Muscle of back (tissue), 13 donors: ENCODE results near the gene SPATA1. TPM values are rescaled to one million over a fixed set of nuclear protein-coding genes. Genes with fewer than 3 reads are reported as not detected.

ENCODE experiments used
- DNase-seq, 3 donors: peaks; one replicate each; pipeline versions ENCODE4 v3.0.0 to v3.0.0-alpha.2; 2013
- long read RNA-seq, 9 donors: transcript quantifications; one replicate each; lab custom pipeline, GENCODE V29; 2026
- polyA plus RNA-seq, 10 donors: library from polyadenylated mRNA; unstranded; fragments of 120-200 nt; gene quantifications; one replicate each; pipeline ENCODE4 v1.2.1, GENCODE V29; 2013; ENCODE audit not compliant: insufficient read length in 10 of 10

The SPATA1 gene, protein sequence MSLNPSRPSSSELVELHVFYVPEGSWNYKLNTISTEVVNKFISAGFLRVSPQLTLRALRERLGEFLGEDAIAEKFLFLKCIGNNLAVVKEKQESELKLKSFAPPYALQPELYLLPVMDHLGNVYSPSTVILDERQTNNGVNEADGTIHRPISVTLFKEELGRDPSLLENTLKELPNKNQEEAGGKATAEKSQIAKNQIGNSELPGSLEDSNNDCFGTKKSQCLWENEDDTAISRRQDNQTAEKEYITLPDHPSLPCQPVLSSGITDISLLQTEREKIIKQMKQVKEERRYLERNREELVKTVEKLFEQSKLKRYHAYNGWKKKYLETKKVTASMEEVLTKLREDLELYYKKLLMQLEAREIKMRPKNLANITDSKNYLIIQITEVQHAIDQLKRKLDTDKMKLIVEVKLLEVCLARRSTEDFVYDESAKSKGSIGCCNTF
- 1 to 10 TPM in 4 of 10 donors, under 1 TPM in 6; 0.32 to 2.8 (median 0.96) TPM for polyA plus RNA-seq
- long read RNA-seq, donor 1: 0 reads
- long read RNA-seq, donor 2, partial matches to known transcripts: 0 of 7 reads
- long read RNA-seq, donor 2, other reads (novel, unspliced or antisense): 7 of 7 reads
- long read RNA-seq, donor 3: 0 reads
- long read RNA-seq, donor 4: 0 reads
- long read RNA-seq, donor 5: 0 reads
- long read RNA-seq, donor 6: 0 reads
- long read RNA-seq, donor 7: 0 reads
- long read RNA-seq, donor 8: 0 reads
- long read RNA-seq, donor 9: 0 reads

GRCh38 chr1:84506002-84506728 is at the start of gene SPATA1, which contains the start of gene GNG5:
Gene SPATA1, plus strand, starts transcription at chr1:84506386. Its CDS starts 9,974 bp downstream, at chr1:84516360.
Gene GNG5, minus strand, starts transcription at chr1:84506581. Its CDS starts 490 bp downstream, at chr1:84506091.
- peak; percentile 98 to 99 (median 99) for DNase-seq

GRCh38 chr1:84462118-84462517 is 44.1 kb upstream of the SPATA1 start:
- no peak for DNase-seq

GRCh38 chr1:84467298-84467697 is 38.9 kb upstream of the SPATA1 start:
- DNase-seq: no peak

- DNase-seq: no peak
These were observed 30.0 kb upstream of the SPATA1 start for GRCh38 chr1:84476225-84476624.

- DNase-seq: peak; percentile 79 to 95 (median 87)
These were observed 27.0 kb upstream of the SPATA1 start, which contains the start of gene RPF1 for GRCh38 chr1:84478876-84479868. Gene RPF1, plus strand, starts transcription at chr1:84479266. Its CDS starts 16 bp downstream, at chr1:84479282.

DNA sequence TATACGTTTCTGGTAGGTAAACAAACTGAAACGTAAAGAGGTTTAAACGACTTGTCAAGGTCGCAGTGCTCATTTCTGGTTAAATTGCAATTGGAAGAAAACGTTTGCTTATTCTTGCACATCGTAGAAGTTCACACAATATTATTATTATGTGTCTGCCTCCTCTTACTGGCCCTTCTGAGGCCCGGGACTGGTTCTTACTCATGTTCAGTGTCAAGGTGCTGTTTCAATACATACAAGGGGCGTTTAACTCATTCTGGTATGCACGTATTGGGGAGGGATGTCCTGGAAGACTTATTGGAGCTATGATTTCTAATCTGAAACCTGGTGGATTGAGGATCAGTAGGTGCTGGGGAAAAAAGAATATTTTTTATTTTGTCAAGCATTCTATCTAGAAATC is 26.2 kb upstream of the SPATA1 start:
- DNase-seq: no peak

GRCh38 chr1:84480650-84481049 is 25.5 kb upstream of the SPATA1 start:
- no peak for DNase-seq

- no peak for DNase-seq
These were observed 24.9 kb upstream of the SPATA1 start for GRCh38 chr1:84481317-84481716.

GRCh38 chr1:84488107-84488506 is 18.1 kb upstream of the SPATA1 start:
- DNase-seq: no peak

GRCh38 chr1:84489766-84490165 is 16.4 kb upstream of the SPATA1 start:
- no peak for DNase-seq

GRCh38 chr1:84492726-84493125 is 13.5 kb upstream of the SPATA1 start:
- DNase-seq: no peak

DNA sequence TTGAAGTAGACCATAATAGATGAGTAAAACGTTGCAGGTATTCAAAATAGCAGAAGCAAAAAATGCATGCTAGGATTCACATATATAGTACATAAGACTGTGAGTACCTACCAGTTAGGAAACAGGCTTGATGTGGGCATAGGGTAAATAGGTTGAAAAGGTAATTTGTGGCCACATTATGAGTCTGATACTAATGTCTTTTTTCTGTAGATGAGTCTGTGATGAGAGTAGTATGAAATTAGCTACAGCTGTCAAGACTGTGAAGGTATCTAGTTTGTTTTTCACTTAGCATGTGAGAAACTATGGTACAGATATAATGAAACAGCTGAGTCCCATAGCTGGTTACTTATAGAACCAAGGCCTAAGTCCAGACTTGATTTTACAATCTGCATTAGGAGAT is 12.4 kb upstream of the SPATA1 start:
- no peak for DNase-seq

- DNase-seq: no peak
These were observed 9.7 kb upstream of the SPATA1 start for GRCh38 chr1:84496498-84496897.

DNA sequence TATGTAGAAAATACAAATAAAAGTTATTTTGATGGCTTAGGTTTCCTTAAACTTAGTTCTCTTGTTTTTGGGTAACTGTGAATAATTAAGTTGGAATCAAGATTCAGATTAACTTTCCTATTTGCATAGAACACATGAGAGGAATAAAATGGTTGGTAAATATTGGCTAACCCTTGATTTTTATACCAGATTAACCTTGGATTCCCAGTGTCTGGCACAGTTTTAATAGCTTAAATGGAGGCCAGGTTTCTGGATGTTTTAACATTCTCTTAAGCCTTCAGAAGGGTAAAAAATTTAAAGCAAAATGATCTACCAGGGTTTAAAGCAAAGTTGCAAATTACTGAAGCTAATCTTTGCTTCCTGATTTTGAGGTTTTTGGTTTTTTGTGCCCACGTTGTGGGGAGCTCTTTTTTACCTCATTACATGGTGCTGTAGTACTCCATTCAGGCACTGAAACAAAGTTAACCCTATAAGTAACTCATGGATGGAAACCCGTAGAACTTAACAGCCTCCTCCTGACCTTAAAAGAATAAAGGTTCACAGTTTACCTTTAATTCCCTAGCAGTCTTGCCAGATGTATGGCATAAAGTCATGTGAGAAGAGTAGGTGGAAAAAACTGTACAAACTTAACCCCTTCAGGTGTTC is 8.4 kb upstream of the SPATA1 start:
- DNase-seq: no peak

- peak in 1 of 3 donors; percentile 16 for DNase-seq
These were observed 3.3 kb upstream of the SPATA1 start for GRCh38 chr1:84502927-84503326.

- DNase-seq: peak; percentile 18 to 52 (median 35)
These were observed 1.4 kb upstream of the SPATA1 start for GRCh38 chr1:84504580-84505492.

GRCh38 chr1:84505493-84506001 is 639 bp upstream of the SPATA1 start:
- DNase-seq: peak; percentile 56 to 97 (median 79)

DNA sequence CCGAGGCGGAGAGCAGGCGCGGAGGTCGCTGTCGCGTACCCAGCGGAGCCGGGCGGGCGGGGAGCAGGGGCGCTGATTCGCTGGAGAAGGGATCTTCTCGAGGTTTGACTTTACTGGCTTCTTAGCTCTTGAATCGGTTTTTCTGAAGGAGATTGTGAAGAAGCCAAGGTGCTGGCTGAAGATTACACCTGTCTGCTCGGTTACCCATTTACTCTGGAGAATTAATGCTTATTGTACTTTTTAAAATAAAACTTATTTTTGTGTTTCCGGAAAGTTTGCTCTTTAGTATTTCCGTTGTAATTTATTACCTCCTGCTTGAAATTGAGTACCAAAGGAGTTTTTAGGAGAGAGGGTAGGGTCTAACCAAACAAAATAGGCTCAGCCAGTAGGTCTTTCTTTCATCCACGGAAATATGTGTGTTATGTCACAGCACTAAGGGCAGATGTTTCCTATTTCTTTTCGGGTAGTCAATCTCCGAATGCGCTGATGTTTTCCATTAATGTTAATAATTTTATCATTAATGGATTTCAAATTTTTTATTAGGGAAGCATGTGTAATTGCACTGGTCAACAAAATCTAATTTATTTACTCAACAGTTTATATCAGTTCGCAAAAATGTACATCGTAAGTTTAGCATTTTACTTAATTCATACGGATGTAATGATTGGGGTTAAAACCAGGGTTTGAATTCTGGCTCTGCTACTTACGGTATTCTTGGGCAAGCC is 705 bp downstream of the SPATA1 start:
- peak in 1 of 3 donors; percentile 3 for DNase-seq
